PC-9 (cell line): Measurements from ENCODE around the gene REEP5.

Source experiments
- EZH2 ChIP-seq: fragments of 200-600 bp; sonication (generic); IDR thresholded peaks from 2 replicates; pipeline ENCODE4 v1.8.0; 2017; ENCODE audit warnings: antibody characterized with exemption, low read depth
- TF ChIP-seq, protein P1 (sequence below): fragments of 200-600 bp; sonication (generic); conservative IDR thresholded peaks from 2 replicates; pipeline ENCODE4 v1.6.1; 2017; ENCODE audit warnings: mixed run types, antibody characterized with exemption, mild to moderate bottlenecking, moderate library complexity

DNA sequence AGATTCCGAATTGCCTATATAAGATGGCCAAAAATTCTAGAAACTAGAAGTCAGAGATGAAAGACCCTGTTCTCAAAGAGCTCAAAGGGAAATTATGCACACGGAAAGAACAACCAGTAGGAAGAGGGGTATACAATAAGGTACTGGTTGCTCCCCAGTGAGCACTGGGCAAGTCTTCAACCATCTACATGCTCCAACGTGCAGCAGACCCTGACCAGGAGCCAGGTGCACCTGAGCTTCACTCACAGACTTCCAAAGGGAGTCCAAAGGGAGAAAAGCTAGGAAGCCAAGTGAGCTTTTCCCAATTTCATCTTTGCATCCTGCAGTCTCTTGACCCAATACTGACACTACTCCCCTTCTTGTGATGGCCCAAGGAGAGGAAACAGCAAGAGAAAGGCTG is 3.9 kb downstream of the REEP5 start:
- TF ChIP-seq, protein P1, sequence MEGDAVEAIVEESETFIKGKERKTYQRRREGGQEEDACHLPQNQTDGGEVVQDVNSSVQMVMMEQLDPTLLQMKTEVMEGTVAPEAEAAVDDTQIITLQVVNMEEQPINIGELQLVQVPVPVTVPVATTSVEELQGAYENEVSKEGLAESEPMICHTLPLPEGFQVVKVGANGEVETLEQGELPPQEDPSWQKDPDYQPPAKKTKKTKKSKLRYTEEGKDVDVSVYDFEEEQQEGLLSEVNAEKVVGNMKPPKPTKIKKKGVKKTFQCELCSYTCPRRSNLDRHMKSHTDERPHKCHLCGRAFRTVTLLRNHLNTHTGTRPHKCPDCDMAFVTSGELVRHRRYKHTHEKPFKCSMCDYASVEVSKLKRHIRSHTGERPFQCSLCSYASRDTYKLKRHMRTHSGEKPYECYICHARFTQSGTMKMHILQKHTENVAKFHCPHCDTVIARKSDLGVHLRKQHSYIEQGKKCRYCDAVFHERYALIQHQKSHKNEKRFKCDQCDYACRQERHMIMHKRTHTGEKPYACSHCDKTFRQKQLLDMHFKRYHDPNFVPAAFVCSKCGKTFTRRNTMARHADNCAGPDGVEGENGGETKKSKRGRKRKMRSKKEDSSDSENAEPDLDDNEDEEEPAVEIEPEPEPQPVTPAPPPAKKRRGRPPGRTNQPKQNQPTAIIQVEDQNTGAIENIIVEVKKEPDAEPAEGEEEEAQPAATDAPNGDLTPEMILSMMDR, result no peak
- TF ChIP-seq EZH2, result no peak
